ENCODE data around the gene NEK7. TPM values are rescaled to one million over a fixed set of nuclear protein-coding genes. Genes with fewer than 3 reads are reported as not detected.

The NEK7 gene
- total RNA-seq, 3 donors from 2014 or later = 58.4 to 110 (median 60.3) TPM

GRCh38 chr1:198238121-198238520 lies 81.3 kb downstream of the NEK7 start:
- intact Hi-C loops (cut with DNase I, micrococcal nuclease) = no loop called here
- TF ChIP-seq CTCF (IDR thresholded peaks at IDR 0.05) = no peak
- Histone ChIP-seq H3K36me3 (ENCODE audit: low read depth) (no peaks in the 10 kb centered on the region), H3K4me3 (no peak overlapping the region), H3K9me3 (no peaks in the 10 kb centered on the region), H3K4me1 (ENCODE audit: low read depth) (peaks cover 5% of the 10 kb centered on the region)
- peak; percentile 48 for ATAC-seq
- DNase-seq = peak in 1 of 3 donors; percentile 25

- Histone ChIP-seq H3K36me3 (ENCODE audit: low read depth) (no peaks in the 10 kb centered on the region), H3K4me1 (ENCODE audit: low read depth) (no peaks in the 10 kb centered on the region), H3K4me3 (no peak overlapping the region), H3K9me3 (no peaks in the 10 kb centered on the region)
- TF ChIP-seq CTCF (IDR thresholded peaks at IDR 0.05) = no peak
- DNase-seq (no peak), ATAC-seq (no peak)
- intact Hi-C loops (cut with DNase I, micrococcal nuclease) = no loop called here
These were observed 84.8 kb downstream of the NEK7 start for GRCh38 chr1:198241553-198241952.

GRCh38 chr1:198244772-198245171 lies 88.0 kb downstream of the NEK7 start:
- H3K9me3 ChIP-seq = no peaks in the 10 kb centered on the region
- no peaks in the 10 kb centered on the region for H3K4me1 ChIP-seq (ENCODE audit: low read depth)
- DNase-seq (no peak), ATAC-seq (no peak)
- no peak for TF ChIP-seq CTCF (IDR thresholded peaks at IDR 0.05)
- no peak overlapping the region for H3K4me3 ChIP-seq
- intact Hi-C loops (cut with DNase I, micrococcal nuclease) = no loop called here
- H3K36me3 ChIP-seq (ENCODE audit: low read depth) = no peaks in the 10 kb centered on the region

- Histone ChIP-seq H3K9me3 (no peaks in the 10 kb centered on the region), H3K36me3 (ENCODE audit: low read depth) (no peaks in the 10 kb centered on the region), H3K4me1 (ENCODE audit: low read depth) (no peaks in the 10 kb centered on the region), H3K4me3 (no peak overlapping the region)
- DNase-seq (peak in 1 of 3 donors; percentile 4), ATAC-seq (no peak)
- no peak for TF ChIP-seq CTCF (IDR thresholded peaks at IDR 0.05)
- intact Hi-C loops (cut with DNase I, micrococcal nuclease) = no loop called here
These were observed 88.6 kb downstream of the NEK7 start for GRCh38 chr1:198245379-198245778.

GRCh38 chr1:198246337-198246736 lies 89.5 kb downstream of the NEK7 start:
- no peak for ATAC-seq
- intact Hi-C loops (cut with DNase I, micrococcal nuclease) = no loop called here
- Histone ChIP-seq H3K4me1 (ENCODE audit: low read depth) (no peaks in the 10 kb centered on the region), H3K9me3 (no peaks in the 10 kb centered on the region), H3K4me3 (no peak overlapping the region), H3K36me3 (ENCODE audit: low read depth) (no peaks in the 10 kb centered on the region)
- TF ChIP-seq CTCF (IDR thresholded peaks at IDR 0.05) = no peak
- no peak for DNase-seq

- no peaks in the 10 kb centered on the region for H3K4me1 ChIP-seq (ENCODE audit: low read depth)
- H3K36me3 ChIP-seq (ENCODE audit: low read depth) = no peaks in the 10 kb centered on the region
- DNase-seq (no peak), ATAC-seq (no peak)
- no peak overlapping the region for H3K4me3 ChIP-seq
- H3K9me3 ChIP-seq = no peaks in the 10 kb centered on the region
- no peak for TF ChIP-seq CTCF (IDR thresholded peaks at IDR 0.05)
- intact Hi-C loops (cut with DNase I, micrococcal nuclease) = no loop called here
These were observed 96.5 kb downstream of the NEK7 start for GRCh38 chr1:198253259-198253658.
